HG03045 (cell line): Measurements from ENCODE around the gene MIDN.

Source experiments
- ATAC-seq: cut with Tn5 transposase; IDR thresholded peaks from one replicate; pipeline ENCODE4 v1.9.1; 2021; ENCODE audit warnings: mild to moderate bottlenecking, moderate library complexity; ENCODE audit not compliant: unreplicated experiment

Gene MIDN

GRCh38 chr19:1269065-1269477 lies 20.7 kb downstream of the MIDN start, which contains the start of gene CIRBP:
Gene CIRBP, plus strand, starts transcription at chr19:1269332. Its CDS starts 1,602 bp downstream, at chr19:1270934.
- ATAC-seq = peak; percentile 50

GRCh38 chr19:1269478-1270212 lies 21.3 kb downstream of the MIDN start:
- peak; percentile 16 for ATAC-seq

- ATAC-seq = no peak
These were observed 21.9 kb downstream of the MIDN start for GRCh38 chr19:1270213-1270853.

GRCh38 chr19:1270854-1271527 lies 22.6 kb downstream of the MIDN start:
- no peak for ATAC-seq

- no peak for ATAC-seq
These were observed 23.4 kb downstream of the MIDN start for GRCh38 chr19:1271528-1272422.

GRCh38 chr19:1272423-1273262 lies 24.3 kb downstream of the MIDN start:
- ATAC-seq = no peak

GRCh38 chr19:1273263-1274041 lies 25.1 kb downstream of the MIDN start:
- no peak for ATAC-seq

GRCh38 chr19:1274081-1274851 lies 25.9 kb downstream of the MIDN start:
- ATAC-seq = no peak

GRCh38 chr19:1274852-1275259 lies 26.5 kb downstream of the MIDN start:
- peak; percentile 8 for ATAC-seq

- ATAC-seq = peak; percentile 68
These were observed 27.0 kb downstream of the MIDN start, which contains the start of gene FAM174C for GRCh38 chr19:1275260-1275975. Gene FAM174C, plus strand, starts transcription at chr19:1275530. Its CDS starts 20 bp downstream, at chr19:1275550.

- ATAC-seq = no peak
These were observed 27.7 kb downstream of the MIDN start for GRCh38 chr19:1275976-1276627.

GRCh38 chr19:1276628-1277022 lies 28.2 kb downstream of the MIDN start:
- ATAC-seq = no peak

GRCh38 chr19:1277061-1277460 lies 28.7 kb downstream of the MIDN start:
- ATAC-seq = no peak

- no peak for ATAC-seq
These were observed 29.7 kb downstream of the MIDN start for GRCh38 chr19:1278074-1278473.

- ATAC-seq = no peak
These were observed 30.6 kb downstream of the MIDN start for GRCh38 chr19:1278713-1279660.

GRCh38 chr19:1279782-1280341 lies 31.5 kb downstream of the MIDN start:
- no peak for ATAC-seq
